Measurements from ENCODE around the gene DHX57. TPM values are rescaled to one million over a fixed set of nuclear protein-coding genes. Genes with fewer than 3 reads are reported as not detected.

Gene DHX57
- total RNA-seq, 2 experiments from 2014 or later = 12.1 to 12.8 TPM

DNA sequence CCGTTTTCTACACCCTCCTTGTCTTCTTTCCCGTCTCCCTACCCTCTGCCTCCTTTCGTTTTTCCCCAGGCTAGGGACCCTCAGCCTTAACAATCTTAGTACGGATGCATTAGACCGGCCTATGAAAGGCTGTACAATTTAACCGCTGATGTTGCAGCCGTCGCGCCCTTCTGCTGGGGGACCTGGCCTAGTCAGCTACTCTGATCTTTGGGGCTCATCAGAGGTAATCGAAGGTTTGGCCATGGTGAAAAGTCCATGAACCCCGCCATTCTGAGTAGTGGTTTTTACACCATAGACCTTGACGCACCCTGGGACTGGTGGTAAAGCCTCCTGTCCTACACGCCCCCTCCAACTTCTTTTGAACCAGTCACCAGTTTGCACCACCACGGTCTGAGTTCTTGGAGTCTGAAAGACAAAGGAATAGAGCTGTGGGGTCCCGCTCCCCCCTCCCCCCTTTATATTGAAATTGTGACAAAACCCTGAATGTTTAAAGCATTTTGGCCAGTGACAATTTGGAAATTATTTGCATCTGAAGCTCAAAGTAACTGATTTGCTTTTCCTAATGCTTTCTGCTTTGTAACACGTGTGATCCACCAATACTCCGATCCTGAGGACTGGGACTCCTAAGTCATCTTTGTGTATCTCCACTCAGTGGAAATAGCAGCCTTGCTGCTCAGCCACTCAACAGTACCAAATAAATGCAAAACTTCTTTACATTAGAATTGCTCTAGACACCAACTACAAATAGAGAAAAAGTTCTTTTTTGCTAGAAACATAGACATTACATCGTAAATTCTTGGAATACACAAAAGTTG lies 123.9 kb downstream of the DHX57 start:
- DNase-seq = no peak
- CTCF ChIA-PET = interaction anchor here (0.6 to 2.2 kb wide), 12 partner anchors 10 to 202 kb away, joined by 3 to 10 read pairs (median 4); no protein-coding TSS in a partner anchor
- Mint-ChIP-seq H3K9me3 (no peaks in the 10 kb centered on the region), H3K27ac (peak overlapping the region; percentile 98), H3K4me1 (peaks cover 48% of the 10 kb centered on the region), H3K4me3 (peak overlapping the region; percentile 97), H3K36me3 (ENCODE audit: low read depth) (peaks cover 43% of the 10 kb centered on the region), H3K27me3 (no peaks in the 10 kb centered on the region)
- POLR2A ChIA-PET = interaction anchor here (0.5 to 9.9 kb wide), 83 partner anchors 10 to 1136 kb away, joined by 3 to 364 read pairs (median 6); partner anchors contain the start of genes ATL2, CYP1B1, DHX57 and GALM

DNA sequence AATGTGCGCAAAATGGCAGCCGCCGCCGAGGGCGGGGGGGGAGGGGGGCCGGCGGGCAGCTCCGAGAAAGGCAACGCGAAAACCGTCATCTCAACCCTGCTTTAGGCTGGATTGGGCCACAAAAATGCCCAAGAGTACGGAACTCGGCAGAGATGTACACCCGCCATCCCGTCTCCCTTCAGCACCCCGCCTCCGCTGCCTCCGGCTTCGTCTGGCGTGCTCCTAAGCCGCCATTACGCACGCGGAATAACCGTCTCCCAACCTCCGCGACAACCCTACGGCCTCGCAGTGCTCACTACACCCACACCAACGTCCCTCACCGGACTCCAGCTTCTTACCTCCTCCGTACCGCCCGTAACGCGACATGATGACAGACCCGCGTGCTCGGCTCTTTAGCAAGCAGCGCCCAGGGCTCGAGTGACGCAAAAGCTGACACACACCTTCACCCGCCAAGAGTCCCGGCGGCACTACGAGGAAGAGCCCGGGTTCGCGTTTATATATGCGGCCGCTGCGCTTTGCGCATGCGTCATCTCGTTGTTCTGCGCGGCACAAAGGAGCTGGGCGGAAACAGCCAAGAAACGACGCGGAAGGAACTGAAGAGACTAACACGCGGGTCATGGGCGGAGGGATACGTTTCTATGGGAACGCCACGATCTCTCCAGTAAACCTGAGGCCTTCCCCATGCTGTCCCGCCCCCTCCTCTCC lies 124.7 kb downstream of the DHX57 start, which contains the start of gene SRSF7:
TSS of gene SRSF7 (minus strand) at position 471 of the 705 bp plus-strand sequence. CDS start at position 366, 105 bp downstream.
- no peaks in the 10 kb centered on the region for H3K27me3 Mint-ChIP-seq
- ChIA-PET POLR2A (interaction anchor here (0.5 to 9.9 kb wide), 92 partner anchors 11 to 1135 kb away, joined by 3 to 364 read pairs (median 5); partner anchors contain the start of genes ATL2, CYP1B1, DHX57 and GALM), CTCF (interaction anchor here (0.6 to 2.2 kb wide), 11 partner anchors 10 to 441 kb away, joined by 3 to 10 read pairs (median 4); no protein-coding TSS in a partner anchor)
- H3K4me1 Mint-ChIP-seq = peaks cover 55% of the 10 kb centered on the region
- H3K4me3 Mint-ChIP-seq = peak within 1 kb of the TSS; percentile 97
- no peaks in the 10 kb centered on the region for H3K9me3 Mint-ChIP-seq
- DNase-seq = peak; percentile 98
- peaks cover 51% of the 10 kb centered on the region for H3K36me3 Mint-ChIP-seq (ENCODE audit: low read depth)
- peak within 1 kb of the TSS; percentile 98 for H3K27ac Mint-ChIP-seq

- DNase-seq = peak; percentile 66
- no peaks in the 10 kb centered on the region for H3K27me3 Mint-ChIP-seq
- peak overlapping the region; percentile 98 for H3K27ac Mint-ChIP-seq
- peaks cover 59% of the 10 kb centered on the region for H3K36me3 Mint-ChIP-seq (ENCODE audit: low read depth)
- POLR2A ChIA-PET = interaction anchor here (0.6 to 9.9 kb wide), 64 partner anchors 11 to 1134 kb away, joined by 3 to 364 read pairs (median 6); partner anchors contain the start of genes ATL2, DHX57, GALM and GEMIN6
- no peaks in the 10 kb centered on the region for H3K9me3 Mint-ChIP-seq
- peak overlapping the region; percentile 97 for H3K4me3 Mint-ChIP-seq
- peaks cover 63% of the 10 kb centered on the region for H3K4me1 Mint-ChIP-seq
- CTCF ChIA-PET = interaction anchor here (1.3 to 2.2 kb wide), 4 partner anchors 9 to 168 kb away, joined by 4 to 10 read pairs (median 9); no protein-coding TSS in a partner anchor
Measured at GRCh38 chr2:38750011-38750890, 125.5 kb downstream of the DHX57 start.

DNA sequence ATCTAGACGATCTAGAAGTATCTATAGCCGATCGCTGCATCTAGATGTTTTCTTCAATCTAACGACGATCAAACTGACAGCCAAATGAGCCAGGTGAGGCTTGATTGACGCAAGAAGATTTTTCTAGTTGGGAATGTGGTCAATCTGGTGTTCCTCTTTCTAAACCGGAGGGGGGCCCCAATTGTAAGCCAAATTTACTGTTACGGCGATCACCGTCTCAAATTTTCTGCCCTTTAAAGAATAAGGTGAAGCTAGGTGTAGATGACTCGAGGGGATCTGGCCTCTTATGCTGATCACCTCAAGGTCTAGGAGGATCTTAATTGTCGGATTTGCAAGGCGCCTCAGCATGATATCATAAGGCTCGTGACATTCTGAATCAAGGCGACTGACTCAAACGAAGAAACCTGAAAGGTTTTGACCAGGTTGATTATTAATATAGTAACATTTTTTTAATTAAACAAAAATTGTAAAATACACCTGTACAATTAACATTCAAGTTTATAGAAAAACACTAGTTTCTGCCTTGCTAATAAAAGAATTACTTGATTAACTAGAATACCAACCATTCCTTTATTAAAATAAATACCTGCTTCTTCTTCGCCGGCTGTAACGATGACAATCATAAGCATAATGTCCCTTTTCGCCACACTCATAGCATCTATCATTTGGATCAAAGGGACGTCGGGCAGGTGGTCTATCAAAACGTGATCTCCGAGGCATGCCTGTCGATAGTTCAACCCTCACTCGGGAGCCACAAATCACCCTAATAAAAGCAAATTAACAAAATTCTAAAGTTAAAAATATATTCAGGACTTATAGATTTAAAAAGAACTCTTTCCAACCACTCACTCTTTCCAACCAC lies 126.6 kb downstream of the DHX57 start:
- Mint-ChIP-seq H3K36me3 (ENCODE audit: low read depth) (peaks cover 69% of the 10 kb centered on the region), H3K9me3 (no peaks in the 10 kb centered on the region), H3K4me3 (peak overlapping the region; percentile 97), H3K27me3 (no peaks in the 10 kb centered on the region), H3K27ac (peak overlapping the region; percentile 98), H3K4me1 (peaks cover 73% of the 10 kb centered on the region)
- CTCF ChIA-PET = interaction anchor here (2.2 to 3.0 kb wide), 2 partner anchors 145 to 167 kb away, joined by 10 to 18 read pairs; no protein-coding TSS in a partner anchor
- no peak for DNase-seq
- POLR2A ChIA-PET = interaction anchor here (0.7 to 9.9 kb wide), 13 partner anchors 11 to 372 kb away, joined by 3 to 364 read pairs (median 6); partner anchors contain the start of genes HNRNPLL and SOS1

GRCh38 chr2:38748391-38748790 lies 127.3 kb downstream of the DHX57 start:
- H3K27ac Mint-ChIP-seq = peak overlapping the region; percentile 69

GRCh38 chr2:38747819-38748218 lies 127.9 kb downstream of the DHX57 start:
- Mint-ChIP-seq H3K27me3 (no peaks in the 10 kb centered on the region), H3K36me3 (ENCODE audit: low read depth) (peaks cover 79% of the 10 kb centered on the region), H3K27ac (peak overlapping the region; percentile 69), H3K9me3 (no peaks in the 10 kb centered on the region), H3K4me1 (peaks cover 74% of the 10 kb centered on the region), H3K4me3 (peak overlapping the region; percentile 97)
- CTCF ChIA-PET = interaction anchor here (0.6 to 3.0 kb wide), 7 partner anchors 14 to 168 kb away, joined by 3 to 18 read pairs (median 3); partner anchors contain the start of gene HNRNPLL
- no peak for DNase-seq
- POLR2A ChIA-PET = interaction anchor here (0.6 to 9.9 kb wide), 16 partner anchors 10 to 373 kb away, joined by 3 to 364 read pairs (median 4); partner anchors contain the start of genes HNRNPLL and SOS1

More at GRCh38 chr2:38748391-38748790, 127.3 kb downstream of the DHX57 start:
- no peaks in the 10 kb centered on the region for H3K9me3 Mint-ChIP-seq
- peaks cover 77% of the 10 kb centered on the region for H3K36me3 Mint-ChIP-seq (ENCODE audit: low read depth)
- peak overlapping the region; percentile 97 for H3K4me3 Mint-ChIP-seq
- no peak for DNase-seq
- POLR2A ChIA-PET = interaction anchor here (0.8 to 9.9 kb wide), 13 partner anchors 11 to 373 kb away, joined by 3 to 364 read pairs (median 6); partner anchors contain the start of genes HNRNPLL and SOS1
- CTCF ChIA-PET = interaction anchor here (0.9 to 3.0 kb wide), 3 partner anchors 14 to 169 kb away, joined by 3 to 18 read pairs (median 5); no protein-coding TSS in a partner anchor
- H3K4me1 Mint-ChIP-seq = peaks cover 74% of the 10 kb centered on the region
- no peaks in the 10 kb centered on the region for H3K27me3 Mint-ChIP-seq

Other genes starting within 250 kb of the DHX57 start
- gene GALM, start 209.8 kb downstream of the DHX57 start, total RNA-seq = 10 to 100 TPM; 94.7 to 97.4 TPM
- gene SRSF7, start 124.6 kb downstream of the DHX57 start, total RNA-seq = 100 to 1,000 TPM; 243 to 249 TPM
- gene GEMIN6, start 97.7 kb downstream of the DHX57 start, total RNA-seq = 10 to 100 TPM; 12.0 to 15.3 TPM
- 1 to 10 TPM; 1.3 to 1.7 TPM for gene MORN2, start within 50 bp of the DHX57 start, total RNA-seq
- under 1 TPM in 1 of 2 experiments, not detected in 1; 0.28 TPM for gene ARHGEF33, start 13.9 kb upstream of the DHX57 start, total RNA-seq
- gene SOS1, start 245.1 kb upstream of the DHX57 start, total RNA-seq = 100 to 1,000 TPM; 229 to 254 TPM

All from activated CD4-positive, alpha-beta memory T cell treated with anti-CD3 and anti-CD28 coated beads, Interleukin-2, amount 10 ng/mL, durations not matched to agents 7 days and 5 days (primary cell).